ENCODE measurements around the gene HORMAD1. TPM values are rescaled to one million over a fixed set of nuclear protein-coding genes. Genes with fewer than 3 reads are reported as not detected.

Gene HORMAD1
- total and polyA plus RNA-seq, 2 of the 8 experiments (the other 6 are each of a cell fraction or from before 2014, with no cell fraction given): not detected

DNA sequence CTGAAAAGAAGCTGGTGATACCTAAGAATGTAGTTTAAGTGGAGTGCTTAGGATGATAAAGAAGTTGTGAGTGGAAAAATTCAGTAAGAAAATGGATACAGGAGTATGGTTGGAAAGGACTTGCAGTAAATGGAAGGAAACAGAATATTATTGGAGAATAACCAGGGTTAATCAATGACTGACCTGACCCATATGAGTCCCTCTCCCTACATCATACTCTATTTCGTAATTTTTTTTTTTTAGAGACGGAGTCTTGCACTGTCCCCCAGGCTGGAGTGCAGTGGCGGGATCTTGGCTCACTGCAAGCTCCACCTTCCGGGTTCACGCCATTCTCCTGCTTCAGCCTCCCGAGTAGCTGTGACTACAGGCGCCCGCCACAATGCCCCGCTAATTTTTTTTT, 57.9 kb downstream of the HORMAD1 start (continued):
- TF ChIP-seq SAP30 (IDR thresholded peaks at IDR 0.05; ENCODE audit: insufficient read depth, insufficient replicate concordance, low read length): no peak
- TF ChIP-seq KDM5A (IDR thresholded peaks at IDR 0.05; ENCODE audit: low read length): no peak
- TF ChIP-seq EZH2 (IDR thresholded peaks at IDR 0.05; ENCODE audit: low read depth, low read length, severe bottlenecking): no peak
- TF ChIP-seq CREB1 (IDR thresholded peaks at IDR 0.05): no peak
- TF ChIP-seq MAFK (IDR thresholded peaks at IDR 0.05; ENCODE audit: low read depth, low read length): no peak

Measured in H1 (cell line).